A673 (cell line): ENCODE measurements around the gene GALNT9. TPM values are rescaled to one million over a fixed set of nuclear protein-coding genes. Genes with fewer than 3 reads are reported as not detected.
A peak's percentile ranks its signal among the peaks of the same experiment; 100 is the strongest.
"Not testable (repeated sequence)": the region's sequence is repeated elsewhere in the genome, so short reads cannot be mapped to it uniquely, and the experiment has no call there.

Source experiments
- BruUV-seq: library from RNA; stranded (reverse); fragments of 400-500 nt; replicated peaks from 2 replicates; lab custom pipeline; 2021; lab: Mats Ljungman, UMichigan
- CTCF ChIA-PET: fragments of 300-600 bp; sonication (Branson Sonifier 250); formaldehyde crosslinking; loops from one replicate; lab custom pipeline; 2022; ENCODE audit warnings: antibody characterized with exemption; lab: Charles Lee
- POLR2A ChIA-PET: fragments of 300-600 bp; sonication (Branson Sonifier 250); formaldehyde crosslinking; loops from one replicate; lab custom pipeline; 2022; ENCODE audit warnings: antibody characterized with exemption; ENCODE audit not compliant: low non-redundant PET; lab: Charles Lee
- DNase-seq: peaks from one replicate; pipeline ENCODE4 v3.0.0-alpha.2; 2015; ENCODE audit warnings: low spot score
- H3K27ac ChIP-seq: fragments of 200-600 bp; sonication (generic); 2 replicates; pipeline ENCODE4 v1.5.1; 2016; ENCODE audit warnings: mixed run types, low read depth, mild to moderate bottlenecking, mixed read lengths, antibody characterized with exemption, low read length; ENCODE audit not compliant: poor library complexity, severe bottlenecking
- H3K27me3 ChIP-seq: fragments of 200-600 bp; sonication (generic); replicated peaks from 2 replicates; pipeline ENCODE4 v1.6.1; 2017; ENCODE audit warnings: mixed run types, low read depth, mild to moderate bottlenecking, mixed read lengths, antibody characterized with exemption, low read length; ENCODE audit not compliant: insufficient read depth, poor library complexity
- H3K36me3 ChIP-seq: fragments of 200-600 bp; sonication (generic); 2 replicates; pipeline ENCODE4 v1.6.1; 2016; ENCODE audit warnings: mixed run types, mild to moderate bottlenecking, mixed read lengths, antibody characterized with exemption, low read length; ENCODE audit not compliant: insufficient read depth, poor library complexity, severe bottlenecking
- H3K4me1 ChIP-seq: fragments of 200-600 bp; sonication (generic); 2 replicates; pipeline ENCODE4 v1.6.1; 2017; ENCODE audit warnings: mixed run types, mild to moderate bottlenecking, mixed read lengths, antibody characterized with exemption, low read length; ENCODE audit not compliant: insufficient read depth, poor library complexity, severe bottlenecking
- H3K4me3 ChIP-seq: fragments of 200-600 bp; sonication (generic); 2 replicates; pipeline ENCODE4 v1.5.1; 2016; ENCODE audit warnings: low read depth, mixed run types, mild to moderate bottlenecking, mixed read lengths, low read length; ENCODE audit not compliant: poor library complexity, severe bottlenecking
- H3K9me3 ChIP-seq: fragments of 200-600 bp; sonication (generic); 2 replicates; pipeline ENCODE4 v1.6.1; 2016; ENCODE audit warnings: mixed run types, low read depth, mild to moderate bottlenecking, mixed read lengths, antibody characterized with exemption, low read length; ENCODE audit not compliant: poor library complexity, severe bottlenecking
- CTCF ChIP-seq: fragments of 300-800, 200-600 bp; sonication (generic); conservative IDR thresholded peaks from 2 replicates; pipeline ENCODE4 v1.5.1; 2017; ENCODE audit warnings: low read depth, mild to moderate bottlenecking, antibody characterized with exemption, low read length, moderate library complexity, mixed read lengths
- EZH2 ChIP-seq: fragments of 200-600 bp; sonication (generic); IDR thresholded peaks from 2 replicates; pipeline ENCODE4 v1.6.1; 2017; ENCODE audit warnings: borderline replicate concordance, low read depth, mild to moderate bottlenecking, mixed read lengths, antibody characterized with exemption, low read length; ENCODE audit not compliant: poor library complexity, severe bottlenecking
- intact Hi-C: fragments of 100-400 bp; cut with micrococcal nuclease; formaldehyde crosslinking; loops from one replicate; pipeline ENCODE4 v1.10.0; 2022; ENCODE audit not compliant: unreplicated experiment
- total RNA-seq: library from RNA; stranded (reverse); gene quantifications from 2 replicates; pipeline ENCODE4 v1.2.3, GENCODE V29; 2021

The GALNT9 gene
- total RNA-seq, 1 experiment from 2014 or later = 7.4 TPM

DNA sequence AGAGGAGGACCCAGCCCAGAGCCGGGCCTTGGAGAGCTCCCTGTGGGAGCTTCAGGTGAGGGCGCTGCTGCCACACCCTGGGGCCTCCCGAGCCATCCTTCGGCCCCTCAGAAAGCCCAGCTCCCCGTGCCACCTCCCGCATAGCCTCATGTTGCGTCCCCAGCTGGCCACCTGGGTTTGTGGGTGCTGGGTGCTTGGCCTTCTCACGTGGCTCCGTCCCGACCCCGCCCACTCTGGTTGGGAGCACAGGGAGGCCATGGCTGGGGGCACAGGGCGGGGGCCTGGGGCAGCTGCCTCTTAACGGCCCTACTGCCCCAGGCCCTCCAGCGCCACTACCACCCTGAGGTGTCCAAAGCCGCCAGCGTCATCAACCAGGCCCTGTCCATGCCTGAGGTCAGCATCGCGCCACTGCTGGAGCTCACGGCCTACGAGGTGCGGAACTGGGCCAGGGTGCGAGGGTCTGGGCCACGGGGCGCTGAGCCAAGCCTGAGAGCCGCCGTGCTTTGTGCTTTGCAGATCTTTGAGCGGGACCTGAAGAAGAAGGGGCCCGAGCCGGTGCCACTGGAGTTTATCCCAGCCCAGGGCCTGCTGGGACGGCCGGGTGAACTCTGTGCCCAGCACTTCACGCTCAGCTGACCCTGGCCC, 177.5 kb downstream of the GALNT9 start:
- H3K27ac ChIP-seq = no peak overlapping the region
- H3K27me3 ChIP-seq = no peaks in the 10 kb centered on the region
- H3K36me3 ChIP-seq = peaks cover 13% of the 10 kb centered on the region
- no peak overlapping the region for H3K4me3 ChIP-seq
- no peaks in the 10 kb centered on the region for H3K4me1 ChIP-seq
- DNase-seq = no peak
- BruUV-seq = TSS peak; percentile 14
- no peak for TF ChIP-seq EZH2
- no peak for TF ChIP-seq CTCF
- intact Hi-C loops = no loop called here
- ChIA-PET POLR2A (no interaction called here), CTCF (no interaction called here)
- H3K9me3 ChIP-seq = no peaks in the 10 kb centered on the region

GRCh38 chr12:132151145-132151765, 178.1 kb downstream of the GALNT9 start:
- H3K36me3 ChIP-seq = peaks cover 9% of the 10 kb centered on the region
- H3K4me1 ChIP-seq = no peaks in the 10 kb centered on the region
- no peak overlapping the region for H3K4me3 ChIP-seq
- no peak overlapping the region for H3K27ac ChIP-seq
- intact Hi-C loops = no loop called here
- ChIA-PET POLR2A (no interaction called here), CTCF (no interaction called here)
- no peaks in the 10 kb centered on the region for H3K9me3 ChIP-seq
- DNase-seq = no peak
- no peak for TF ChIP-seq EZH2
- no peak for TF ChIP-seq CTCF
- H3K27me3 ChIP-seq = no peaks in the 10 kb centered on the region
- no TSS peak for BruUV-seq

GRCh38 chr12:132150780-132151144, 178.6 kb downstream of the GALNT9 start:
- ChIA-PET POLR2A (no interaction called here), CTCF (no interaction called here)
- H3K4me3 ChIP-seq = no peak overlapping the region
- peaks cover 9% of the 10 kb centered on the region for H3K36me3 ChIP-seq
- no peaks in the 10 kb centered on the region for H3K4me1 ChIP-seq
- no TSS peak for BruUV-seq
- intact Hi-C loops = no loop called here
- DNase-seq = no peak
- H3K9me3 ChIP-seq = no peaks in the 10 kb centered on the region
- TF ChIP-seq EZH2 = no peak
- TF ChIP-seq CTCF = no peak
- H3K27ac ChIP-seq = no peak overlapping the region
- H3K27me3 ChIP-seq = no peaks in the 10 kb centered on the region

DNA sequence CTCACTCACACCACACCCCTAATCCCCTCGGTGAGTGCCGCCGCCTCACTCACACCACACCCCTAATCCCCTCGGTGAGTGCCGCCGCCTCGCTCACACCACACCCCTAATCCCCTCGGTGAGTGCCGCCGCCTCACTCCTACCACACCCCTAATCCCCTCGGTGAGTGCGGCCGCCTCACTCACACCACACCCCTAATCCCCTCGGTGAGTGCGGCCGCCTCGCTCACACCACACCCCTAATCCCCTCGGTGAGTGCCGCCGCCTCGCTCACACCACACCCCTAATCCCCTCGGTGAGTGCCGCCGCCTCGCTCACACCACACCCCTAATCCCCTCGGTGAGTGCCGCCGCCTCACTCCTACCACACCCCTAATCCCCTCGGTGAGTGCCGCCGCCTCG, 179.9 kb downstream of the GALNT9 start:
- H3K9me3 ChIP-seq, CTCF ChIA-PET, DNase-seq, H3K27ac ChIP-seq, H3K4me3 ChIP-seq, BruUV-seq, H3K4me1 ChIP-seq, H3K36me3 ChIP-seq, POLR2A ChIA-PET, H3K27me3 ChIP-seq, intact Hi-C loops: not testable (repeated sequence)
